Measurements from ENCODE around the gene ZNF747.

DNA sequence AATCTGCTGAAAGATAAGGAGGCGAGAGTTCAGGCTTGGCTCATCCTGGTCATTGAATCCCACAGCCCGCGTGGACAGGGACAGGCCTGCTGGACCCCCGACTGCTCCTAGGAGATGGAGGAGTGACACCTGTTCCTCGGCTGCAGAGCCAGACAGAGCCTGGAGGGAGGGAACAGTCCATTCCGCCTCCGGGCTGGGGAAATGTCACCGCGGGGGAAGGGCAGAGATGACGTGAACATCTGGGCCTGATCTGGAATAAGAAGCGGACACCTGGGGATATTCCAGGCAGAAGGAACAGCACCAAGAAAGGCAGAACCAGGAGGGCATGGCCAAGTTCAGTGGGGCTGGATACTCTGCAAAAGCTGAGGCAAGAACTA is 1.5 kb downstream of the ZNF747 start:
- TF ChIP-seq HDGF (IDR thresholded peaks at IDR 0.05; ENCODE audit: borderline replicate concordance) = no peak
- TF ChIP-seq, protein P1, sequence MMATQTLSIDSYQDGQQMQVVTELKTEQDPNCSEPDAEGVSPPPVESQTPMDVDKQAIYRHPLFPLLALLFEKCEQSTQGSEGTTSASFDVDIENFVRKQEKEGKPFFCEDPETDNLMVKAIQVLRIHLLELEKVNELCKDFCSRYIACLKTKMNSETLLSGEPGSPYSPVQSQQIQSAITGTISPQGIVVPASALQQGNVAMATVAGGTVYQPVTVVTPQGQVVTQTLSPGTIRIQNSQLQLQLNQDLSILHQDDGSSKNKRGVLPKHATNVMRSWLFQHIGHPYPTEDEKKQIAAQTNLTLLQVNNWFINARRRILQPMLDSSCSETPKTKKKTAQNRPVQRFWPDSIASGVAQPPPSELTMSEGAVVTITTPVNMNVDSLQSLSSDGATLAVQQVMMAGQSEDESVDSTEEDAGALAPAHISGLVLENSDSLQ (IDR thresholded peaks at IDR 0.05) = no peak
- TF ChIP-seq SUZ12 (IDR thresholded peaks at IDR 0.05) = no peak
- TF ChIP-seq TARDBP (IDR thresholded peaks at IDR 0.05) = no peak
- no peak for TF ChIP-seq FOXM1 (IDR thresholded peaks at IDR 0.05; ENCODE audit: borderline replicate concordance)
- TF ChIP-seq NFRKB (IDR thresholded peaks at IDR 0.05) = no peak
- no peak for TF ChIP-seq FOXK2 (IDR thresholded peaks at IDR 0.05)

Data from HEK293T (cell line).